Renal cortical epithelial cell (primary cell): ENCODE data around the gene MUL1. TPM values are rescaled to one million over a fixed set of nuclear protein-coding genes. Genes with fewer than 3 reads are reported as not detected.

Experiments used
- DNase-seq: peaks from one replicate; pipeline ENCODE4 v3.0.0-alpha.2; 2011; ENCODE audit warnings: low read depth
- total RNA-seq: library from RNA; depleted of rRNA; stranded (reverse); fragments of >200 nt; gene quantifications from 2 replicates; pipeline ENCODE4 v1.2.3, GENCODE V29; 2014

Gene MUL1
- total RNA-seq, 1 donor from 2014 or later = 66.7 TPM

DNA sequence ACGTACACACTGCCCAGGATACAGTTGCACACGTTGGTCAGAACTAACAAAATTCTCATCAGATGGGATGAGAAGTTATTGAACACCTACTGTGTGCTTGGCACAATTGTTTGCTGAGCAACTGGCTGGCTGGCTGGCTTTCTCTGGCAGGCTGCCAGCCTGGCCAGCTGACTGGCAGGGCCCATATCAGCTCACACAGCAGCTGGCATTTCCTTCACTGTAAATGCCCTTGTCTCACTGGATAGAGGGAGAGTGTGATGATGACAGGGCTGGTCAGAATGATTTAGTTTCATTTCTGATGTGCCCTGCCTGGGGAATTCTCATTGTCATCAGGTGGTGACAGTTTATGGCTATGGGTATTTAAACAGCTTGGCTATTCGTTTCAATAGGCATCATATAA, 37.8 kb downstream of the MUL1 start:
- DNase-seq = no peak

DNA sequence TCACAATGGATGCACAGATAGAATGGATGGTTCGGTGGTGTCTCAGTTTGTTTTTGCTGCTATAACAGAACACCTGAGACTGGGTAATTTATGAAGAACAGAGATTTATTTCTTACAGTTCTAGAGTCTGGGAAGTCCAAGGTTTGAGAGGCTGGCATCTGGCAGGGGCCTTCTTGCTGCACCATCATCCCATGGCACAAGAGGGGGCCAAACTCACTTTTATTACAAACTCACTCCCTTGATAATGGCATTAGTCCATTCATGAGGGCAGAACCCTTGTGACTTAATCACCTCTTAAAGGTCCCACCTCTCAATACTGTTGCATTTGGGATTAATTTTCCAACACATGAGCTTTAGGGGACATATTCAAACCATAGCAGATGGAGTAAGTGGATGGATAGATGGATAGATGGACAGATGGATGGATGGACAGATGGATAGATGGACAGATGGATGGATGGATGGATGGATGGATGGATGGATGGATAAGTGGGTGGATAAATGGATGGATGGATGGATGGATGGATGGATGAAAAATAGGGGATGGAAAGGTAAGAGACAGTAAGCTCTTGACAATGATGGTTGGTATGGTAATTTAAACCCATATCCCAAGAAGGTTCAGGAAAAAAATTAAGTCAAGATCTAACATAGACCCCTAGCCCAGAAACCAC, 38.4 kb downstream of the MUL1 start:
- peak; percentile 39 for DNase-seq

DNA sequence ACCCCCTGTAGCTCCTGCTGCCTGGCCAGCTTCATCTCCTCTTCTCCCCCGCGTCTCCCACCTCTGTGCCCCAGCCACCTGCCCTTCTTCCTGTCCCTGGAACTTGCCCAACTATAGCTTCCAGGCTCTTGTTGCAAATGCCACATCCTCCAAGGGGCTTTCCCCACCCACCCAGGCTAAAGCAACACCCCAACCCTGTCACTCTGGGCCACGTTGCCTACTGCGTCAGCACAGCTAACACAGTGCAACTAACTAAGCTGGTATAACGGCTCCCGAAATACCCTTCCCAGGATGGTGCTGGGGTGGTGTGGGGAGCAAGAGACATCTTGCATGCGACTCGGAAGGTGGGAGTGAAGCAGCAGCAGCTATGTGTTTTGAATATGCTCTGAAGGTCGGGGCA, 41.7 kb downstream of the MUL1 start:
- no peak for DNase-seq

DNA sequence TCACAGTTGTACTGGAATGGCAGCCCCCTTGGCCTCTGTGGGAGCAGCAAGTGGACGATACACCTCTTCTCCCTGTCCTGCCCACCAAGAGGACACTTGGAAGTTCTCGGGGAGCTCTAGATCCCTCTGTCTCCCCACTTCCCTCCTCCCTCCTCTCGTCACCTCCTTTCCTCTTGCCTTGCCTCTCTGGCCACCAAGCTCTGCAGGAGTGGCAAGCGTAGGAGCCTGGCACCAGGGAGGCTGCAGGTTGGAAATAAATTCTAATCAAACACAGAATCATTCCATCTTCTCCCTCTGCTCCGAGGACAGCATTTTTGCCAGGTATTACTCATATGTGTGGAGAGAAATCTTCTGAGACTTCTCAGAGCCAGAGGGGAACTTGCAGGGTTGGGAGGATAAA, 42.8 kb downstream of the MUL1 start:
- DNase-seq = no peak

DNA sequence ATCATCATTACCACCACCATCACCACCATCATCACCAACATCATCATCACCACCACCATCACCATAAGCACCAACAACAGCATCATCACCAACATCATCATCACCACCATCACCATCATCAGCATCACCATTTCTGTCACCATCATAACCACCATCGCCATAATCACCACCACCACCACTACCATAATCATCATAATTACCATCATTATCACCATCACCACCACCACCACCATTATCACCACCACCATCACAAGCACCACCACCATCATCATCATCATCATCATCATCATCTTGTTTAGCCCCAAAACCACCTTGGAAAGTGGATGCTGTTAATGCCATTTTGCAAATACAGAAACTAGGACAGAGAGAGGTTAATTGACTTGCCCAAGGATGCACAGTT, 44.4 kb downstream of the MUL1 start:
- no peak for DNase-seq

DNA sequence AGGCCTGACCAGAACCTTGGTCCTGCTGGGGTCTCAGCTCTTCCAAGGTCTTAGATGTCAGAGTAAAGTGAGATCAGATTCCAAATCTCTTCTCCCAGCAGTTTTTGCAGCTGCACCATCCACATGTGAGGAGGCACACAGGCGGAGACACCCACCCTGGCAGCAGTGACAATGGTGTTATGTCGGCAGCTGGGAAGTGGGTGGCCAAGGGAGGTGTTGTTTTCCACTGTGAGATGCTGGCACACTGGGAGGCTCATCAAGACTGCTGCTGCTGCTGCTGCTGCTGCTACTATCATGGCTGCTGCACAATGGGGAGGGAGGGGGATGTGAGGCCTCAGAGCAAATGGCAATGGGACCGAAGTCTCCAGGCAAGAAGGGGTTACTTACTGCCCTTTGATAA, 45.6 kb downstream of the MUL1 start:
- DNase-seq = no peak

DNA sequence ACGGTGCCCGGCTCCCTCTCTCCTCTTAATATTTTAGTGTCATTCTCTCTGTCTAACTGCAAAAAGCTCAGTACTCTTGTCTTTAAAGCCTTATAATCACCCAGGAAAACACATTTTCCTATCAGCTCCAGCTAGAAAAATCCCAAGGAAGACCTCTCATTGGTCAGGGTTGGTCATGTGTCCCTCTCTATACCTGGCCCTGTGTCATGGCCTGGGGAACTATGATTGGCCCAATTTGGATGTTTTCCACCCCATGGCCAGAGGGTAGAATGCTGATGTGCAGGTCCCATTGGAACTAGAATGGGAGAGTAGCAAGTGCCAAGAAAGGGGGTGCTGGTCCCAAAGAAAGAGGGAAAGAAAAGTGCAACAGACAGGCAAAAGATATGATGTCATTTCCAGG, 49.2 kb downstream of the MUL1 start:
- no peak for DNase-seq

DNA sequence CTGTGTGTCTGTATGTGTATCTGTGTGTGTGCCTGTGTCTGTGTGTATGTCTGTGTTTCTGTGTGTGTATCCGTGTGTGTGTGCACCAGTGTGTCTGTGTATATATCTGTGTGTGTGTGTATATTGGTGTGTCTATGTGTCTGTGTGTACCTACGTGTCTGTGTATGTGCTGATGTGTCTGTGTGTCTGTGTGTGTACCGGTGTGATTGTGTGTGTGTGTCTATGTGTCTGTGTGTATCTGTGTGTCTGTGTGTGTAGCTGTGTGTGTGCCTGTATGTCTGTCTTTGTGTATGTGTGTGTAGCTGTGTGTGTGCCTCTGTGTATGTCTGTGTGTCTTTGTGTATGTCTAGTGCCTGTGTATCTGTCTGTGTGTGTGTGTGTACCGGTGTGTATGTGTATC, 53.9 kb downstream of the MUL1 start:
- no peak for DNase-seq

DNA sequence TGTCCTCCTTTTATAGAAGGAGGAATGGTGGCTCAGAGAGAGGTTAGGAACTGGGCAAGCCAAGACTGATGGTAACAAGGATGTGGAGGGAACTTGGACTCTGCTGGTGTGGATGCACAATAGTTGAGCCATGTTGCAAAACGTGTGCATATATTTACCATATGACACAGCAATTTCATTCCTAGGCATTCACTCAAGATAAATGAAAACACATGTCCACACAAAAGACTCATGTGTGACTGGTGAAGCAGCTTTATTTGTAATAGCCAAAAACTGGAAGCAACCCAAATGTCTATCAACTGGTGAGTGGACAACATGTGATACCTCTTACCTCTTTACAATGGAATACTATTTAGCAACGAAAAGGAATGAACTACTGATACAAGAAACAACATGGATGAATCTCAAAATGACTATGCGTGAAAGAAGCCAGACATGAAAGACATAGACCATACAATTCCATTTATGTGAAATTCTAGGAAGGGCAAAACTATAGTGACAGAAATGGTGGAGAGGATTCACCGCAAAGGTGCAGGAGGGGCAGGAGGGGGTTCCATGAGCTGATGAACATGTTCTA, 58.1 kb downstream of the MUL1 start:
- no peak for DNase-seq

Other genes with a start within 250 kb of the MUL1 start
- 0.05 TPM in 1 of 2 replicates, not detected in the other for gene VWA5B1, start 217.3 kb downstream of the MUL1 start, total RNA-seq
- 18.6 and 35.8 TPM in 2 replicates for gene CAMK2N1, start 21.9 kb downstream of the MUL1 start, total RNA-seq
- gene FAM43B, start 44.4 kb upstream of the MUL1 start, total RNA-seq = 0.15 TPM in 1 of 2 replicates, not detected in the other
- 4.6 and 13.0 TPM in 2 replicates for gene CDA, start 80.9 kb upstream of the MUL1 start, total RNA-seq
- gene PINK1, start 125.3 kb upstream of the MUL1 start, total RNA-seq = 93.9 and 104 TPM in 2 replicates
- gene DDOST, start 153.2 kb upstream of the MUL1 start, total RNA-seq = 182 and 297 TPM in 2 replicates
- gene KIF17, start 209.9 kb upstream of the MUL1 start, total RNA-seq = 0.87 and 2.5 TPM in 2 replicates
- 9.0 and 20.7 TPM in 2 replicates for gene SH2D5, start 224.6 kb upstream of the MUL1 start, total RNA-seq